HCT116 (cell line): ENCODE measurements around the gene FSCN2. TPM values are rescaled to one million over a fixed set of nuclear protein-coding genes. Genes with fewer than 3 reads are reported as not detected.
A peak's percentile ranks its signal among the peaks of the same experiment; 100 is the strongest.

Source experiments
- ATAC-seq: fragments of 200-7000 bp; cut with Tn5 transposase; 2 replicates; pipeline ENCODE4 v1.9.1; 2020; ENCODE audit warnings: mild to moderate bottlenecking, moderate library complexity
- BruUV-seq: library from RNA; stranded (reverse); fragments of 400-500 nt; replicated peaks from 2 replicates; lab custom pipeline; 2021; lab: Mats Ljungman, UMichigan
- CTCF ChIA-PET: fragments of 300-600 bp; sonication (Branson Sonifier 250); formaldehyde crosslinking; loops from one replicate; lab custom pipeline; 2021; ENCODE audit warnings: antibody characterized with exemption; lab: Charles Lee
- POLR2A ChIA-PET: fragments of 300-600, 350-600 bp; sonication (Branson Sonifier 250); formaldehyde crosslinking; loops from one replicate; lab custom pipeline; 2021; ENCODE audit warnings: antibody characterized with exemption; lab: Charles Lee
- RAD21 ChIA-PET, 2 experiments: fragments of 300-600 bp; sonication (Branson Sonifier 250); formaldehyde crosslinking; loops; one replicate each; lab custom pipeline; 2023; ENCODE audit warnings: low total read pairs in 2 of 2; ENCODE audit not compliant: uncharacterized antibody in 2 of 2, unreplicated experiment in 2 of 2, low non-redundant PET in 1 of 2; lab: Charles Lee
- DNase-seq: peaks from one replicate; pipeline ENCODE4 v3.0.0-alpha.2; 2010; ENCODE audit warnings: low read depth, low spot score
- H2AFZ ChIP-seq: fragments of 200-600 bp; shearing (Covaris generic), sonication (generic); 2 replicates; pipeline ENCODE4 v1.6.1; 2017; ENCODE audit warnings: low read depth, mixed run types, mixed read lengths, antibody characterized with exemption, low read length; ENCODE audit not compliant: poor library complexity, severe bottlenecking
- H3K27ac ChIP-seq: 2 replicates; pipeline ENCODE4 v1.5.1; 2012; ENCODE audit warnings: low read depth, low read length
- H3K27me3 ChIP-seq: fragments of 200-600 bp; sonication (generic); 2 replicates; pipeline ENCODE4 v1.6.1; 2016; ENCODE audit warnings: mixed run types, low read length, mixed read lengths; ENCODE audit not compliant: insufficient read depth
- H3K36me3 ChIP-seq, 2 experiments: fragments of 200-500 bp in 1 of 2; fragments of 200-600 bp in 1 of 2; sonication (Bioruptor generic) in 1 of 2; sonication (generic) in 1 of 2; 2 replicates each; pipeline versions ENCODE4 v1.5.1 to v1.6.1; 2014 to 2016; ENCODE audit warnings: low read length in 2 of 2, inconsistent platforms in 1 of 2, mixed read lengths in 1 of 2, mixed run types in 1 of 2; ENCODE audit not compliant: insufficient read depth in 2 of 2, control insufficient read depth in 1 of 2
- H3K4me1 ChIP-seq, 2 experiments: fragments of 200-600 bp in 1 of 2; sonication (generic) in 1 of 2; 2 replicates each; pipeline versions ENCODE4 v1.5.1 to v1.6.1; 2012 to 2017; ENCODE audit warnings: low read length in 2 of 2, inconsistent platforms in 1 of 2, mild to moderate bottlenecking in 1 of 2, mixed read lengths in 1 of 2, mixed run types in 1 of 2, moderate library complexity in 1 of 2; ENCODE audit not compliant: insufficient read depth in 2 of 2, control insufficient read depth in 1 of 2
- H3K4me2 ChIP-seq: fragments of 200-600 bp; sonication (generic); 2 replicates; pipeline ENCODE4 v1.6.1; 2017; ENCODE audit warnings: mixed run types, low read length, mixed read lengths
- H3K4me3 ChIP-seq, 2 experiments: fragments of 200-600 bp in 1 of 2; sonication (generic) in 1 of 2; replicated peaks in 1 of 2; 2 replicates each; pipeline ENCODE4 v1.5.1; 2011 to 2016; ENCODE audit warnings: low read length in 2 of 2, control low read depth in 1 of 2, low read depth in 1 of 2, mild to moderate bottlenecking in 1 of 2, mixed read lengths in 1 of 2, mixed run types in 1 of 2
- H3K79me2 ChIP-seq: fragments of 200-600 bp; sonication (generic); 2 replicates; pipeline ENCODE4 v1.6.1; 2017; ENCODE audit warnings: mild to moderate bottlenecking, mixed run types, low read length, moderate library complexity, mixed read lengths; ENCODE audit not compliant: insufficient read depth
- H3K9ac ChIP-seq: fragments of 200-600 bp; sonication (generic); 2 replicates; pipeline ENCODE4 v1.6.1; 2016; ENCODE audit warnings: low read length, mixed read lengths
- H3K9me2 ChIP-seq: fragments of 200-600 bp; sonication (generic), shearing (Covaris generic); 2 replicates; pipeline ENCODE4 v1.6.1; 2017; ENCODE audit warnings: mixed run types, mild to moderate bottlenecking, moderate library complexity; ENCODE audit not compliant: insufficient read depth
- H3K9me3 ChIP-seq, 2 experiments: fragments of 200-500 bp in 1 of 2; fragments of 200-600 bp in 1 of 2; sonication (Bioruptor generic) in 1 of 2; sonication (generic) in 1 of 2; 2 replicates each; pipeline ENCODE4 v1.6.1; 2014 to 2017; ENCODE audit warnings: low read length in 2 of 2, mixed read lengths in 2 of 2, inconsistent platforms in 1 of 2, low read depth in 1 of 2, mild to moderate bottlenecking in 1 of 2, mixed run types in 1 of 2, moderate library complexity in 1 of 2; ENCODE audit not compliant: control insufficient read depth in 1 of 2, insufficient read depth in 1 of 2
- H4K20me1 ChIP-seq: fragments of 200-600 bp; sonication (generic), shearing (Covaris generic); 2 replicates; pipeline ENCODE4 v1.6.1; 2017; ENCODE audit warnings: mixed run types, mild to moderate bottlenecking, moderate library complexity; ENCODE audit not compliant: insufficient read depth
- EZH2phosphoT487 ChIP-seq: fragments of 200-600 bp; IDR thresholded peaks from 2 replicates; pipeline ENCODE4 v1.6.1; 2018; ENCODE audit warnings: antibody characterized with exemption, borderline replicate concordance
- RAD21 ChIP-seq: IDR thresholded peaks from 2 replicates; pipeline ENCODE4 v1.6.1; 2012; ENCODE audit warnings: low read depth, mild to moderate bottlenecking
- ZFX ChIP-seq: fragments of 450-650 bp; IDR thresholded peaks from 2 replicates; pipeline ENCODE4 v1.6.1; 2017
- intact Hi-C: fragments of 100-400 bp; cut with micrococcal nuclease; formaldehyde crosslinking; loops from 2 replicates; pipeline ENCODE4 v1.10.0; 2022
- total RNA-seq: library from RNA; stranded (reverse); gene quantifications from one replicate; pipeline ENCODE4 v1.2.1, GENCODE V29; 2021; ENCODE audit not compliant: unreplicated experiment
- TF ChIP-seq, protein P1 (sequence below): IDR thresholded peaks from 2 replicates; pipeline ENCODE4 v1.6.1; 2012
- TF ChIP-seq, protein P2 (sequence below): IDR thresholded peaks from 2 replicates; pipeline ENCODE4 v1.6.1; 2012

FSCN2 gene
- total RNA-seq, 1 experiment from 2014 or later: 10.1 TPM

DNA sequence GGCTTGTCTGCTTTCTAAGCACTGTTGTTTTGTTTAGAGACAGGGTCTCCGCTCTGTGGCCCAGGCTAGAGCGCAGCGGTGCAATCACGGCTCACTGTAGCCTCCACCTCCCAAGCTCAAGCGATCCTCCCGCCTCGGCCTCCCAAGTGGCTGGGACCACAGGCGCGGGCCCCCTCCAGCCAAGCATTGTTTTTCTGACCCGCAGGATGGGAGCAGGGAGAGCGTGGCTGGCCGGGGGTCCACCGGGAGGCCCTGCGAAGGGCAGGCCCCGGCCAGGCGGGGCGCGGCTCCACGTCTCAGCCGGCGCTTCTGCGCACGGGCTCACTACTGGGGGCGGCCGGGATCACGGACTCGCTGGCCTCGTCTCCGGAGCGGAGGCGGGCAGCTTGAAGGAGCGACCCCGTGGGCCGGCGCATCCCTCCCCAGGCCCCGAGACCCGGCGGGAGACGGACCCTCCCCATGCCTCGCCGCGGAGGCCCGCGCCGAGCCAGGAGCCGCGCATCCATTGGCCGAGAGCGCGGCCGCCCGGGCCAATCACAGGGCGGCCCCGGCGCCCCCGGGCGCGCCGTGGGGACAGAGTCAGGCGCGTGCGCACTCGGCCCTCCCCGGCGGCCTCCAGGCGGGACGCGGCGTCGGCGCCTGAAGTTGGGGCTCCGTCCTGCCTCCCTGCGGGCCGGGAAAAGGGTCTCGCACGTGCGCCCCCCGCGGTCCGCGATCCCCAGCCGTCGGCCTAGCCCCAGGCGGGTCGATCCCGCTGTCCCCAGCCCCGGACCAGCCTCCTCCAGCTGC, 40.5 kb upstream of the FSCN2 start (continued):
- TF ChIP-seq, protein P1, sequence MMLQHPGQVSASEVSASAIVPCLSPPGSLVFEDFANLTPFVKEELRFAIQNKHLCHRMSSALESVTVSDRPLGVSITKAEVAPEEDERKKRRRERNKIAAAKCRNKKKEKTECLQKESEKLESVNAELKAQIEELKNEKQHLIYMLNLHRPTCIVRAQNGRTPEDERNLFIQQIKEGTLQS: no peak
- TF ChIP-seq, protein P2, sequence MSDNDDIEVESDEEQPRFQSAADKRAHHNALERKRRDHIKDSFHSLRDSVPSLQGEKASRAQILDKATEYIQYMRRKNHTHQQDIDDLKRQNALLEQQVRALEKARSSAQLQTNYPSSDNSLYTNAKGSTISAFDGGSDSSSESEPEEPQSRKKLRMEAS: peak; percentile 90
- TF ChIP-seq RAD21: no peak

DNA sequence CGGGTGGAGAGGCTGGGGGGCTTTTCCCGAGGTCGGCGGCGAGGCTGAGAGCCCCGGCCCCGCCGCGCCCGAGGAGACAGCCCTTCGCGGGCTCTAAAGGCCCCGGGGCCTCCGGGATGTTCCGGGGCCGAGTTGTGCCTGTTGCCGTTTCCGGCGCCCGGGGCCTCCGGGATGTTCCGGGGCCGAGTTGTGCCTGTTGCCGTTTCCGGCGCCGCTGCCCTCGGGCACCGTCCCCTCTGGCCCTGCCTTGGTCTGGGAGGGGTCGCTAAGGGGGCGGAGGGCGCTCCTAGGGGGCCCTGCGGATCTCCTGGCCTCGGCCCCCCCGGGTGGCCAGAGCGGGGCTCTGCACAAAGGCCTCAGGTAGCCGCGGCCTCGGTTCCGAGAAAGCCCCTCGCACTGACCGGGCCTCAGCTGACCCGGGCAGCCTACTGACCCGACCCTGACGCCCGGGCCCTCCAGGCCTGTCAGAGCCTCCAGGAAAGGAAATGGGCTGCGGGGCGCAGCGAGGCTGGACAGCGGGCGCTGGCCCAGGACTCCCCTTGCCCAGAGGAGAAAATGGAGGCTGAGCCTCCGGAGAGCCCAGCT, 39.8 kb upstream of the FSCN2 start:
- no peak overlapping the region for H2AFZ ChIP-seq
- no peaks in the 10 kb centered on the region for H3K9me2 ChIP-seq
- H3K4me1 ChIP-seq: peaks cover 25 to 62% of the 10 kb centered on the region in 2 experiments
- H3K9ac ChIP-seq: peak overlapping the region; percentile 96
- no peaks in the 10 kb centered on the region for H3K36me3 ChIP-seq
- CTCF ChIA-PET: interaction anchor here (1.2 kb wide), 1 partner anchor 196 kb away, joined by 3 read pairs; no protein-coding TSS in a partner anchor
- H3K27me3 ChIP-seq: no peaks in the 10 kb centered on the region
- TF ChIP-seq EZH2phosphoT487 (no peak), ZFX (peak; percentile 47; the same call in 1 of the 2 replicates)
- TF ChIP-seq, protein P2: no peak
- H3K9me3 ChIP-seq: no peaks in the 10 kb centered on the region
- DNase-seq (no peak), ATAC-seq (peak; percentile 14)
- POLR2A ChIA-PET: interaction anchor here (2.3 to 2.9 kb wide), 2 partner anchors 16 to 21 kb away, joined by 7 to 10 read pairs; no protein-coding TSS in a partner anchor
- no peaks in the 10 kb centered on the region for H4K20me1 ChIP-seq
- H3K79me2 ChIP-seq: no peaks in the 10 kb centered on the region; the same call in 1 of the 2 replicates
- peak overlapping the region; percentile 71 to 73 for H3K4me3 ChIP-seq
- H3K27ac ChIP-seq: peak overlapping the region; percentile 99
- peak overlapping the region; percentile 91 for H3K4me2 ChIP-seq
- intact Hi-C loops: loop anchor here (5.0 kb wide), 2 partner anchors 191 to 346 kb away; partner anchors contain the start of gene SLC38A10
- TSS peak; percentile 72 for BruUV-seq
- RAD21 ChIA-PET: no interaction called here
